Adrenal gland (tissue), 12 donors: Measurements from ENCODE around the gene SFN. TPM values are rescaled to one million over a fixed set of nuclear protein-coding genes. Genes with fewer than 3 reads are reported as not detected.

Experiments used
- DNase-seq, 7 donors: peaks; one replicate each; pipeline ENCODE4 v3.0.0-alpha.2; 2019 to 2020
- H3K27ac ChIP-seq, 5 donors: fragments of 200-600 bp; sonication (generic) in 4 of 5; 1 replicate in 3 of 5; 2 replicates in 2 of 5; pipeline versions ENCODE4 v1.5.1 to v1.8.0; 2016 to 2020; ENCODE audit warnings: mild to moderate bottlenecking in 1 of 5
- H3K27me3 ChIP-seq: fragments of 200-600 bp; 2 replicates; pipeline ENCODE4 v1.8.0; 2021
- H3K36me3 ChIP-seq, 2 donors: fragments of 200-600 bp; replicated peaks in 1 of 2; 1 replicate in 1 of 2; 2 replicates in 1 of 2; pipeline versions ENCODE4 v1.5.1 to v1.8.0; 2018 to 2022
- H3K4me1 ChIP-seq, 2 donors: fragments of 200-600 bp; replicated peaks in 1 of 2; 1 replicate in 1 of 2; 2 replicates in 1 of 2; pipeline versions ENCODE4 v1.5.1 to v1.8.0; 2018 to 2021
- H3K4me3 ChIP-seq, 4 donors: fragments of 200-600 bp; sonication (generic) in 3 of 4; one replicate each; pipeline ENCODE4 v1.5.1; 2016 to 2018
- H3K9me3 ChIP-seq, 3 donors: fragments of 200-600 bp; sonication (generic) in 1 of 3; replicated peaks in 1 of 3; 1 replicate in 2 of 3; 2 replicates in 1 of 3; pipeline versions ENCODE4 v1.5.1 to v1.8.0; 2016 to 2021
- POLR2A ChIP-seq, 2 donors: fragments of 450-650 bp; IDR thresholded peaks; one replicate each; pipeline ENCODE4 v1.6.1; 2017; ENCODE audit warnings: antibody characterized with exemption in 2 of 2, mild to moderate bottlenecking in 2 of 2, moderate library complexity in 1 of 2
- WGBS, 4 donors: extraction: QIAGEN DNeasy Blood & Tissue Kit in 2 of 4; methylation state at CpG; one replicate each; pipeline versions ENCODE4 v1.1.5 to v1.1.7; 2013 to 2017; 5-methylcytosine and 5-hydroxymethylcytosine counted together
- intact Hi-C, 2 donors: fragments of 100-400 bp; cut with DNase I; formaldehyde crosslinking; loops; one replicate each; pipeline versions ENCODE4 v1.14.1 to v1.15.0; 2022 to 2023
- polyA plus RNA-seq, 3 donors: library from polyadenylated mRNA; stranded (reverse); fragments of 200-250 nt in 2 of 3; fragments of 350-450 nt in 1 of 3; fragmentation: Illumina TruSeq in 1 of 3; extraction: RNeasy Lipid Tissue Mini Kit (QIAGEN cat#74804) in 1 of 3; gene quantifications; one replicate each; pipeline ENCODE4 v1.2.3, GENCODE V29; 2013 to 2014
- small RNA-seq, 2 donors: library from RNA; depleted of rRNA; stranded (forward); fragments of <200 nt; gene quantifications; one replicate each; pipeline ENCODE3, GENCODE V24; 2016
- total RNA-seq, 9 donors: library from RNA; depleted of rRNA in 4 of 9; stranded (reverse); fragments of >200 nt in 4 of 9; fragments of 120-200 nt in 1 of 9; fragmentation: NEBNext Ultra II Directional in 1 of 9; extraction: Animal tissue kit (Norgen Biotek cat#: 25700) in 1 of 9; gene quantifications; one replicate each; pipeline versions ENCODE4 v1.1.0 to v1.2.4, GENCODE V29; 2013 to 2023
- TF ChIP-seq, protein P1 (sequence below), 6 experiments: fragments of 450-650 bp in 4 of 6; fragments of 200-600 bp in 2 of 6; sonication (generic) in 1 of 6; IDR thresholded peaks; 1 replicate in 5 of 6; 2 replicates in 1 of 6; pipeline versions ENCODE4 v1.5.1 to v1.8.0; 2016 to 2021; ENCODE audit warnings: antibody characterized with exemption in 6 of 6, mild to moderate bottlenecking in 2 of 6, moderate library complexity in 1 of 6
- donor health status: healthy with polysubstance abuse.
- donor health status: Bipolar disorder and iron deficiency.
- donor health status: DM: yes; HTN: yes; CAD: no.
- donor health status: DM: no; HTN: no; CAD: no.
- donor health status: DM: no; HTN: no; CAD: no.
- donor health status: DM: yes; HTN: yes; CAD: no.

SFN gene
- total and polyA plus RNA-seq, 12 donors = 0.06 to 1.1 (median 0.40) TPM; not detected in 4

DNA sequence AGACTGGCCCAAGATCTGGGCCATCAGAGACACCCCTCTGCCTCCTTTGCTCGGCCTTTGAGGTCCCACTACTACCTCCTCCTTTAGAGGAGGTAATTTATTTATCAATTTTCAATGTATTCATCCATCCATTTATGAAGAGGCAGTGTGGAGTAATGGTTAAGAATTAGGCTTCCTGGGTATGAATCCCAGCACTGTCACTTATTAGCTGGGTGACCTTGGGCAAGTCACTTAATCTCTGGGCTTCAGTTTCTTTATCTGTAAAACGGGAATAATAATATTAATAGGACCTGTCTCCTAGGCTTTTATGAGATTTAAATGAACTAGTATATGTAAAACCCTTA lies 49.2 kb downstream of the SFN start:
- H3K27me3 ChIP-seq = no peaks in the 10 kb centered on the region
- peak overlapping the region in 1 of 4 donors; percentile 48 for H3K4me3 ChIP-seq
- intact Hi-C loops = no loop called here
- no peak for TF ChIP-seq POLR2A (IDR thresholded peaks at IDR 0.05)
- TF ChIP-seq, protein P1, sequence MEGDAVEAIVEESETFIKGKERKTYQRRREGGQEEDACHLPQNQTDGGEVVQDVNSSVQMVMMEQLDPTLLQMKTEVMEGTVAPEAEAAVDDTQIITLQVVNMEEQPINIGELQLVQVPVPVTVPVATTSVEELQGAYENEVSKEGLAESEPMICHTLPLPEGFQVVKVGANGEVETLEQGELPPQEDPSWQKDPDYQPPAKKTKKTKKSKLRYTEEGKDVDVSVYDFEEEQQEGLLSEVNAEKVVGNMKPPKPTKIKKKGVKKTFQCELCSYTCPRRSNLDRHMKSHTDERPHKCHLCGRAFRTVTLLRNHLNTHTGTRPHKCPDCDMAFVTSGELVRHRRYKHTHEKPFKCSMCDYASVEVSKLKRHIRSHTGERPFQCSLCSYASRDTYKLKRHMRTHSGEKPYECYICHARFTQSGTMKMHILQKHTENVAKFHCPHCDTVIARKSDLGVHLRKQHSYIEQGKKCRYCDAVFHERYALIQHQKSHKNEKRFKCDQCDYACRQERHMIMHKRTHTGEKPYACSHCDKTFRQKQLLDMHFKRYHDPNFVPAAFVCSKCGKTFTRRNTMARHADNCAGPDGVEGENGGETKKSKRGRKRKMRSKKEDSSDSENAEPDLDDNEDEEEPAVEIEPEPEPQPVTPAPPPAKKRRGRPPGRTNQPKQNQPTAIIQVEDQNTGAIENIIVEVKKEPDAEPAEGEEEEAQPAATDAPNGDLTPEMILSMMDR (IDR thresholded peaks at IDR 0.05) = no peak
- H3K27ac ChIP-seq = peak overlapping the region in 1 of 5 donors; percentile 92
- WGBS, 4 donors = 38 to 59% (median 49%) methylated on average over 2 of the region's 2 CpGs
- DNase-seq = no peak
- no peaks in the 10 kb centered on the region for H3K9me3 ChIP-seq
- peaks cover 22 to 34% of the 10 kb centered on the region in 2 donors for H3K4me1 ChIP-seq
- H3K36me3 ChIP-seq = no peaks in the 10 kb centered on the region

- TF ChIP-seq, protein P1 (IDR thresholded peaks at IDR 0.05) = no peak
- no peak for TF ChIP-seq POLR2A (IDR thresholded peaks at IDR 0.05)
- Histone ChIP-seq H3K27ac (peak overlapping the region; percentile 48 to 97 (median 91)), H3K9me3 (no peaks in the 10 kb centered on the region), H3K4me1 (peaks cover 22 to 34% of the 10 kb centered on the region in 2 donors), H3K36me3 (no peaks in the 10 kb centered on the region), H3K4me3 (peak overlapping the region in 2 of 4 donors; percentile 11 to 48), H3K27me3 (no peaks in the 10 kb centered on the region)
- peak in 1 of 7 donors; percentile 29 for DNase-seq
- intact Hi-C loops = no loop called here
- WGBS, 4 donors = 28 to 43% (median 37%) methylated on average over 1 to 5 of the region's 5 CpGs
These were observed 50.4 kb downstream of the SFN start for GRCh38 chr1:26913389-26913753.

Small RNA genes within 50 kb of the gene (small RNA-seq; reads per million reads assigned to genes)
- gene RN7SL165P = 0 reads per million in 2 donors

Other genes starting within 250 kb of the SFN start
- 10 to 100 TPM; 28.6 to 90.3 (median 55.6) TPM for gene ARID1A, start 167.1 kb upstream of the SFN start, total RNA-seq
- gene ARID1A, start 167.1 kb upstream of the SFN start, polyA plus RNA-seq = 10 to 100 TPM; 11.3 to 33.7 (median 24.5) TPM
- gene PIGV, start 75.2 kb upstream of the SFN start, total RNA-seq = 10 to 100 TPM; 11.8 to 43.1 (median 34.1) TPM
- 10 to 100 TPM in 1 of 3 donors, 1 to 10 TPM in 2; 6.7 to 18.7 (median 8.5) TPM for gene PIGV, start 75.2 kb upstream of the SFN start, polyA plus RNA-seq
- gene ZDHHC18, start 36.5 kb upstream of the SFN start, total RNA-seq = 10 to 100 TPM in 4 of 9 donors, 1 to 10 TPM in 5; 4.9 to 16.5 (median 9.4) TPM
- 10 to 100 TPM in 2 of 3 donors, 1 to 10 TPM in 1; 5.7 to 13.4 (median 11.7) TPM for gene ZDHHC18, start 36.5 kb upstream of the SFN start, polyA plus RNA-seq
- gene GPN2, start 27.1 kb downstream of the SFN start, total RNA-seq = 10 to 100 TPM; 17.2 to 50.7 (median 28.4) TPM
- gene GPN2, start 27.1 kb downstream of the SFN start, polyA plus RNA-seq = 10 to 100 TPM; 17.4 to 35.0 (median 19.1) TPM
- gene GPATCH3, start 37.3 kb downstream of the SFN start, total RNA-seq = 10 to 100 TPM; 10.8 to 22.2 (median 15.5) TPM
- 10 to 100 TPM in 2 of 3 donors, 1 to 10 TPM in 1; 9.2 to 36.7 (median 22.1) TPM for gene GPATCH3, start 37.3 kb downstream of the SFN start, polyA plus RNA-seq
- 10 to 100 TPM in 7 of 9 donors, 1 to 10 TPM in 2; 7.1 to 62.7 (median 14.7) TPM for gene NR0B2, start 50.8 kb downstream of the SFN start, total RNA-seq
- 1 to 10 TPM; 7.6 to 8.3 (median 8.0) TPM for gene NR0B2, start 50.8 kb downstream of the SFN start, polyA plus RNA-seq
- 100 to 1,000 TPM in 4 of 9 donors, 10 to 100 TPM in 5; 63.3 to 232 (median 98.6) TPM for gene NUDC, start 58.6 kb downstream of the SFN start, total RNA-seq
- 100 to 1,000 TPM in 1 of 3 donors, 10 to 100 TPM in 2; 66.6 to 257 (median 88.1) TPM for gene NUDC, start 58.6 kb downstream of the SFN start, polyA plus RNA-seq
- 1 to 10 TPM in 7 of 9 donors, under 1 TPM in 2; 0.53 to 4.0 (median 1.4) TPM for gene KDF1, start 97.3 kb downstream of the SFN start, total RNA-seq
- gene KDF1, start 97.3 kb downstream of the SFN start, polyA plus RNA-seq = under 1 TPM; 0.15 to 0.56 (median 0.54) TPM
- 10 to 100 TPM in 3 of 9 donors, 1 to 10 TPM in 6; 1.4 to 27.8 (median 6.2) TPM for gene TRNP1, start 130.5 kb downstream of the SFN start, total RNA-seq
- gene TRNP1, start 130.5 kb downstream of the SFN start, polyA plus RNA-seq = 10 to 100 TPM in 1 of 3 donors, 1 to 10 TPM in 2; 4.6 to 11.1 (median 9.0) TPM
- gene TENT5B, start 149.7 kb downstream of the SFN start, total RNA-seq = 1 to 10 TPM in 4 of 9 donors, under 1 TPM in 5; 0.17 to 7.1 (median 0.95) TPM
- 1 to 10 TPM in 2 of 3 donors, under 1 TPM in 1; 0.51 to 2.8 (median 1.2) TPM for gene TENT5B, start 149.7 kb downstream of the SFN start, polyA plus RNA-seq